Smooth muscle cell (in vitro differentiated cells): ENCODE data around the gene COL6A3. TPM values are rescaled to one million over a fixed set of nuclear protein-coding genes. Genes with fewer than 3 reads are reported as not detected.

ENCODE experiments used
- DNase-seq: peaks from one replicate; lab custom pipeline; 2025; ENCODE audit not compliant: unreplicated experiment; lab: John Stamatoyannopoulos, UW
- H2AFZ ChIP-seq: fragments of 200-600 bp; sonication (generic); 2 replicates; pipeline ENCODE4 v1.6.0; 2016; ENCODE audit warnings: antibody characterized with exemption, low read depth, mild to moderate bottlenecking
- H3F3A ChIP-seq: fragments of 200-600 bp; sonication (generic); 2 replicates; pipeline ENCODE4 v1.6.0; 2017; ENCODE audit warnings: antibody characterized with exemption, low read depth
- H3K27ac ChIP-seq: fragments of 200-600 bp; sonication (generic); 2 replicates; pipeline ENCODE4 v1.5.1; 2016; ENCODE audit warnings: low read depth, mild to moderate bottlenecking
- H3K27me3 ChIP-seq: fragments of 200-600 bp; sonication (generic); 2 replicates; pipeline ENCODE4 v1.6.1; 2016; ENCODE audit warnings: low read depth, mild to moderate bottlenecking
- H3K36me3 ChIP-seq: fragments of 200-600 bp; sonication (generic); 2 replicates; pipeline ENCODE4 v1.5.1; 2016; ENCODE audit warnings: low read depth
- H3K4me1 ChIP-seq: fragments of 200-600 bp; sonication (generic); 2 replicates; pipeline ENCODE4 v1.5.1; 2016; ENCODE audit warnings: low read depth
- H3K4me2 ChIP-seq: fragments of 200-600 bp; sonication (generic); 2 replicates; pipeline ENCODE4 v1.6.0; 2016; ENCODE audit warnings: mild to moderate bottlenecking
- H3K4me3 ChIP-seq: fragments of 200-600 bp; sonication (generic); 2 replicates; pipeline ENCODE4 v1.5.1; 2016; ENCODE audit warnings: mild to moderate bottlenecking
- H3K79me2 ChIP-seq: fragments of 200-600 bp; sonication (generic); 2 replicates; pipeline ENCODE4 v1.6.0; 2016; ENCODE audit warnings: low read depth, mild to moderate bottlenecking
- H3K9ac ChIP-seq: fragments of 200-600 bp; sonication (generic); 2 replicates; pipeline ENCODE4 v1.6.0; 2016; ENCODE audit warnings: low read depth
- H3K9me3 ChIP-seq: fragments of 200-600 bp; sonication (generic); replicated peaks from 2 replicates; pipeline ENCODE4 v1.5.1; 2016; ENCODE audit warnings: low read depth
- H4K20me1 ChIP-seq: fragments of 200-600 bp; sonication (generic); 2 replicates; pipeline ENCODE4 v1.6.0; 2016; ENCODE audit warnings: low read depth
- CTCF ChIP-seq: fragments of 200-600 bp; sonication (generic); IDR thresholded peaks from 2 replicates; pipeline ENCODE4 v1.5.1; 2017; ENCODE audit warnings: borderline replicate concordance, mild to moderate bottlenecking, antibody characterized with exemption; ENCODE audit not compliant: insufficient read depth, poor library complexity, severe bottlenecking
- WGBS: methylation state at CpG from one replicate; pipeline ENCODE4 v1.1.7; 2016; ENCODE audit warnings: low lambda C conversion rate; 5-methylcytosine and 5-hydroxymethylcytosine counted together
- polyA plus RNA-seq: library from polyadenylated mRNA; unstranded; fragments of >200 nt; fragmentation: Nextera tagmentation; extraction: Ambion mirVana; gene quantifications from 2 replicates; pipeline ENCODE4 v1.2.1, GENCODE V29; 2016
- total RNA-seq: library from RNA; depleted of rRNA; stranded (reverse); fragments of >200 nt; gene quantifications from 2 replicates; pipeline ENCODE4 v1.2.3, GENCODE V29; 2014

The COL6A3 gene
- total and polyA plus RNA-seq, 2 experiments from 2014 or later = 888 to 1,708 TPM

DNA sequence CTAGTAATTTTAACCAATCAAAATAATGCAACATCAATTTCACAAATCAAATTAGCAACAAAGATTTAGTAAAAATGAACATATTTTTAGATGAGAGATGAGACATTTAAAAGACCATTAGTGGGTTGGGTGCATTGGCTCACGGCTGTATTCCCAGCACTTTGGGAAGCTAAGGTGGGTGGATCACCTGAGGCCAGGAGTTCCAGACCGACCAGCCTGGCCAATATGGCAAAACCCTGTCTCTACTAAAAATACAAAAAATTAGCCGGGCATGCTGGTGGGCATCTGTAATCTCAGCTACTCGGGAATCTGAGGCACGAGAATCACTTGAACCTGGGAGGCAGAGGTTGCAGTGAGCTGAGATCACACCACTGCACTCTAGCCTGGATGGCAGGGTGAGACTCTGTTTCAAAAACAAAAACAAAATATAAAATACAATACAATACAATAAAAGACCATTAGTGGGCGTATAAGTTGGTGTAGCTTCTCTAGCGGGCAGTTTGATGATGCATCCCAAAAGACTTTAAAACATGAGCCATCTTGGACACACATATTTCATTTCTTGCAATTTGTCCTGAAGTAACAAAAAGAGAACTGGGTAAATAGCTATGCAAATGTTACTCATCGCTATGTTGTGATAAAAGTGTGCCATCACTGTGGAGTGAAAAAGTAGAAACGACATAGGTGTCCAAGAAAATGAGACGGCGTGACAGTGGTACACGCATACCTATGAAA, 101.8 kb downstream of the COL6A3 start:
- Histone ChIP-seq H3K27ac (peak overlapping the region; percentile 91), H3K4me3 (no peak overlapping the region)
- no peak for DNase-seq

GRCh38 chr2:237310515-237311114, 103.3 kb downstream of the COL6A3 start:
- Histone ChIP-seq H3K4me3 (no peak overlapping the region), H3K36me3 (no peaks in the 10 kb centered on the region), H3K79me2 (no peaks in the 10 kb centered on the region), H3K9ac (peak overlapping the region; percentile 17), H3K27ac (peak overlapping the region; percentile 91), H3K4me1 (peaks cover 20% of the 10 kb centered on the region), H3K27me3 (no peaks in the 10 kb centered on the region), H4K20me1 (no peaks in the 10 kb centered on the region), H3K4me2 (peak overlapping the region; percentile 18), H2AFZ (no peak overlapping the region), H3F3A (peaks cover 27% of the 10 kb centered on the region), H3K9me3 (no peaks in the 10 kb centered on the region)
- TF ChIP-seq CTCF = no peak
- WGBS = 63% methylated on average over 14 of the region's 14 CpGs
- no peak for DNase-seq

More for the DNA sequence above, 101.8 kb downstream of the COL6A3 start:
- no peaks in the 10 kb centered on the region for H3K79me2 ChIP-seq
- H3K4me1 ChIP-seq = peaks cover 25% of the 10 kb centered on the region
- no peaks in the 10 kb centered on the region for H3K27me3 ChIP-seq
- no peak overlapping the region for H2AFZ ChIP-seq
- H3K4me2 ChIP-seq = no peak overlapping the region
- peaks cover 40% of the 10 kb centered on the region for H3F3A ChIP-seq
- no peaks in the 10 kb centered on the region for H3K9me3 ChIP-seq
- 76% methylated on average over 12 of the region's 12 CpGs for WGBS
- H3K9ac ChIP-seq = no peak overlapping the region
- no peak for TF ChIP-seq CTCF
- no peaks in the 10 kb centered on the region for H3K36me3 ChIP-seq
- H4K20me1 ChIP-seq = no peaks in the 10 kb centered on the region

GRCh38 chr2:237309416-237309815, 104.5 kb downstream of the COL6A3 start:
- Histone ChIP-seq H3K4me2 (peak overlapping the region; percentile 18), H4K20me1 (no peaks in the 10 kb centered on the region), H3K4me3 (no peak overlapping the region), H3K27me3 (no peaks in the 10 kb centered on the region), H3F3A (peaks cover 27% of the 10 kb centered on the region), H3K9me3 (no peaks in the 10 kb centered on the region), H3K9ac (no peak overlapping the region), H3K36me3 (no peaks in the 10 kb centered on the region), H2AFZ (no peak overlapping the region), H3K27ac (peak overlapping the region; percentile 91), H3K79me2 (no peaks in the 10 kb centered on the region), H3K4me1 (peaks cover 16% of the 10 kb centered on the region)
- TF ChIP-seq CTCF = no peak
- DNase-seq = no peak
- WGBS = 14% methylated on average over 4 of the region's 4 CpGs

- Histone ChIP-seq H4K20me1 (no peaks in the 10 kb centered on the region), H3K4me2 (peak overlapping the region; percentile 18), H3K9me3 (no peaks in the 10 kb centered on the region), H3K4me3 (no peak overlapping the region), H3F3A (peaks cover 27% of the 10 kb centered on the region), H3K4me1 (peaks cover 16% of the 10 kb centered on the region), H3K79me2 (no peaks in the 10 kb centered on the region), H3K36me3 (no peaks in the 10 kb centered on the region), H3K9ac (no peak overlapping the region), H2AFZ (no peak overlapping the region), H3K27me3 (no peaks in the 10 kb centered on the region), H3K27ac (peak overlapping the region; percentile 91)
- no peak for DNase-seq
- TF ChIP-seq CTCF = no peak
- WGBS = 84% methylated on average over 3 of the region's 3 CpGs
Measured at GRCh38 chr2:237309011-237309410, 105.0 kb downstream of the COL6A3 start.
